ENCODE data around the gene GNG13.
"Not testable (repeated sequence)": the region's sequence is repeated elsewhere in the genome, so short reads cannot be mapped to it uniquely, and the experiment has no call there.

The GNG13 gene

GRCh38 chr16:831571-832413 lies 31.3 kb upstream of the GNG13 start:
- no peak for DNase-seq (ENCODE audit: low spot score)

- no peak for DNase-seq (ENCODE audit: low spot score)
Observed at GRCh38 chr16:830871-831570, 30.5 kb upstream of the GNG13 start.

- DNase-seq (ENCODE audit: low spot score) = no peak
Observed at GRCh38 chr16:830107-830870, 29.8 kb upstream of the GNG13 start.

- no peak for DNase-seq (ENCODE audit: low spot score)
Observed at GRCh38 chr16:828891-829290, 28.4 kb upstream of the GNG13 start.

GRCh38 chr16:827513-827912 lies 27.0 kb upstream of the GNG13 start:
- no peak for DNase-seq (ENCODE audit: low spot score)

GRCh38 chr16:825341-826061 lies 25.0 kb upstream of the GNG13 start:
- DNase-seq (ENCODE audit: low spot score) = peak; percentile 26

- DNase-seq (ENCODE audit: low spot score) = no peak
Observed at GRCh38 chr16:824601-825000, 24.1 kb upstream of the GNG13 start.

GRCh38 chr16:824194-824593 lies 23.7 kb upstream of the GNG13 start:
- no peak for DNase-seq (ENCODE audit: low spot score)

- no peak for DNase-seq (ENCODE audit: low spot score)
Observed at GRCh38 chr16:822909-823297, 22.4 kb upstream of the GNG13 start.

- DNase-seq (ENCODE audit: low spot score) = no peak
Observed at GRCh38 chr16:822174-822908, 21.8 kb upstream of the GNG13 start.

- no peak for DNase-seq (ENCODE audit: low spot score)
Observed at GRCh38 chr16:821751-822150, 21.2 kb upstream of the GNG13 start.

GRCh38 chr16:820748-821147 lies 20.2 kb upstream of the GNG13 start:
- DNase-seq (ENCODE audit: low spot score) = no peak

- DNase-seq (ENCODE audit: low spot score) = not testable (repeated sequence)
Observed at GRCh38 chr16:820044-820408, 19.5 kb upstream of the GNG13 start.

- DNase-seq (ENCODE audit: low spot score) = no peak
Observed at GRCh38 chr16:819336-820043, 19.0 kb upstream of the GNG13 start.

- DNase-seq (ENCODE audit: low spot score) = no peak
Observed at GRCh38 chr16:818592-818991, 18.1 kb upstream of the GNG13 start.

GRCh38 chr16:818132-818531 lies 17.6 kb upstream of the GNG13 start:
- no peak for DNase-seq (ENCODE audit: low spot score)

- no peak for DNase-seq (ENCODE audit: low spot score)
Observed at GRCh38 chr16:817001-817906, 16.7 kb upstream of the GNG13 start.

- no peak for DNase-seq (ENCODE audit: low spot score)
Observed at GRCh38 chr16:815861-816260, 15.3 kb upstream of the GNG13 start.

- DNase-seq (ENCODE audit: low spot score) = no peak
Observed at GRCh38 chr16:814974-815373, 14.4 kb upstream of the GNG13 start.

GRCh38 chr16:813916-814412 lies 13.4 kb upstream of the GNG13 start:
- DNase-seq (ENCODE audit: low spot score) = no peak
